Upper lobe of right lung (tissue), 1 donor: ENCODE data around the gene DLST. TPM values are rescaled to one million over a fixed set of nuclear protein-coding genes. Genes with fewer than 3 reads are reported as not detected.

ENCODE experiments used
- ATAC-seq: fragments of 200-7000 bp; cut with Tn5 transposase; one replicate; pipeline ENCODE4 v1.9.1; 2020; ENCODE audit warnings: mild to moderate bottlenecking, moderate library complexity
- DNase-seq: peaks from one replicate; pipeline ENCODE4 v3.0.0-alpha.2; 2020
- H3K27ac ChIP-seq: fragments of 200-600 bp; one replicate; pipeline ENCODE4 v1.8.0; 2022
- H3K27me3 ChIP-seq: fragments of 200-600 bp; one replicate; pipeline ENCODE4 v1.8.0; 2022; ENCODE audit warnings: mild to moderate bottlenecking
- H3K36me3 ChIP-seq: fragments of 200-600 bp; one replicate; pipeline ENCODE4 v1.8.0; 2022
- H3K4me1 ChIP-seq: fragments of 200-600 bp; one replicate; pipeline ENCODE4 v1.8.0; 2022
- H3K4me3 ChIP-seq: fragments of 200-600 bp; one replicate; pipeline ENCODE4 v1.8.0; 2022; ENCODE audit warnings: mild to moderate bottlenecking
- H3K9me3 ChIP-seq: fragments of 200-600 bp; one replicate; pipeline ENCODE4 v1.8.0; 2022
- intact Hi-C: fragments of 100-400 bp; cut with DNase I; formaldehyde crosslinking; loops from one replicate; pipeline ENCODE4 v1.11.0; 2022
- total RNA-seq: library from RNA; stranded (reverse); fragmentation: NEBNext Ultra II Directional; extraction: Animal tissue kit (Norgen Biotek cat#: 25700); gene quantifications from one replicate; pipeline ENCODE4 v1.2.1, GENCODE V29; 2021
- TF ChIP-seq, protein P1 (sequence below): fragments of 200-600 bp; IDR thresholded peaks from one replicate; pipeline ENCODE4 v1.8.0; 2022; ENCODE audit warnings: antibody characterized with exemption
- donor health status: DM: no; HTN: yes; CAD: no; lungs with severe emphysema.

Gene DLST
- total RNA-seq, 1 donor from 2014 or later = 90.1 TPM

DNA sequence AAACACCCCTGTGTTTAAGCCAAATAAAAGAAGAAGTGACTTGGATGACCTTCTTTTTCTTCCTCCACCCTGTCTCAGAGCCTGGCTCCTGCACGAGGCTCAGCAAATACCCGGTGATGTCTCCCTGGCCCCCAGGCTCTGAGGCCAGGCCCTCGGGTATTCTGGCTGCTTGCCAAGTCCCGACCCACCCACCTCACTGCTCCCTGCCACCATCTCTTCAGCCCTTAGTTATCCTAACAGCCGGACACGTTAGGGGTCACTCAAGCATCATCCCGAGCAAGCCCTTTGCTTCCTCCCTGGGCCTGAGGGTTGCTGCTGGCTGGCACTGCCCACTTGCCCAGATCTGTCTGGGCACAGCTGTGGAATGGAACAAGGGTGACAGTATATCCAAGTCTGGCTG is 34.1 kb downstream of the DLST start:
- ATAC-seq (no peak), DNase-seq (no peak)
- H3K9me3 ChIP-seq = no peaks in the 10 kb centered on the region
- H3K27ac ChIP-seq = no peak overlapping the region
- peaks cover 10% of the 10 kb centered on the region for H3K4me1 ChIP-seq
- intact Hi-C loops = loop anchor here (10.0 kb wide), 1 partner anchor 169 kb away; no protein-coding TSS in a partner anchor
- no peaks in the 10 kb centered on the region for H3K27me3 ChIP-seq
- no peak overlapping the region for H3K4me3 ChIP-seq
- TF ChIP-seq, protein P1, sequence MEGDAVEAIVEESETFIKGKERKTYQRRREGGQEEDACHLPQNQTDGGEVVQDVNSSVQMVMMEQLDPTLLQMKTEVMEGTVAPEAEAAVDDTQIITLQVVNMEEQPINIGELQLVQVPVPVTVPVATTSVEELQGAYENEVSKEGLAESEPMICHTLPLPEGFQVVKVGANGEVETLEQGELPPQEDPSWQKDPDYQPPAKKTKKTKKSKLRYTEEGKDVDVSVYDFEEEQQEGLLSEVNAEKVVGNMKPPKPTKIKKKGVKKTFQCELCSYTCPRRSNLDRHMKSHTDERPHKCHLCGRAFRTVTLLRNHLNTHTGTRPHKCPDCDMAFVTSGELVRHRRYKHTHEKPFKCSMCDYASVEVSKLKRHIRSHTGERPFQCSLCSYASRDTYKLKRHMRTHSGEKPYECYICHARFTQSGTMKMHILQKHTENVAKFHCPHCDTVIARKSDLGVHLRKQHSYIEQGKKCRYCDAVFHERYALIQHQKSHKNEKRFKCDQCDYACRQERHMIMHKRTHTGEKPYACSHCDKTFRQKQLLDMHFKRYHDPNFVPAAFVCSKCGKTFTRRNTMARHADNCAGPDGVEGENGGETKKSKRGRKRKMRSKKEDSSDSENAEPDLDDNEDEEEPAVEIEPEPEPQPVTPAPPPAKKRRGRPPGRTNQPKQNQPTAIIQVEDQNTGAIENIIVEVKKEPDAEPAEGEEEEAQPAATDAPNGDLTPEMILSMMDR = no peak
- no peaks in the 10 kb centered on the region for H3K36me3 ChIP-seq

DNA sequence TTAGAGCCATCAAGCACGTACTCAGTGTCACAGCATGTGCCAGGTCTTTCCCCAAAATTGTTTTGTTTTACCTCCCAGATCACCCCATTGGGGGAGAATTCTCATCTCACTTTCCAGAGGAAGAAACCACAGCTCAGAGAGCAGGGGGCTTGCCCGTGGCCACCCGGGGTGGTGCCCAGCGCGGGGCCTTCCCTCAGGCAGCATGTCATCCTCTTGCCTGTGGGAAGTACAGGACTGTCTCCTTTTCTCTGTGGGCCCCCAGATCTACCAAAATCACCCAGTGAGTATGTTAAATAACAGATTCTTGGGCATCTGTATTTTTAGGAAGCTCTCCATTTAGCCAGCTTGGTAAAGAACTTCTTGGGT is 35.4 kb downstream of the DLST start:
- Histone ChIP-seq H3K9me3 (no peaks in the 10 kb centered on the region), H3K27me3 (no peaks in the 10 kb centered on the region), H3K36me3 (no peaks in the 10 kb centered on the region), H3K4me3 (no peak overlapping the region), H3K4me1 (peaks cover 10% of the 10 kb centered on the region), H3K27ac (no peak overlapping the region)
- ATAC-seq (no peak), DNase-seq (no peak)
- intact Hi-C loops = loop anchor here (10.0 kb wide), 1 partner anchor 168 kb away; no protein-coding TSS in a partner anchor
- TF ChIP-seq, protein P1 = no peak

DNA sequence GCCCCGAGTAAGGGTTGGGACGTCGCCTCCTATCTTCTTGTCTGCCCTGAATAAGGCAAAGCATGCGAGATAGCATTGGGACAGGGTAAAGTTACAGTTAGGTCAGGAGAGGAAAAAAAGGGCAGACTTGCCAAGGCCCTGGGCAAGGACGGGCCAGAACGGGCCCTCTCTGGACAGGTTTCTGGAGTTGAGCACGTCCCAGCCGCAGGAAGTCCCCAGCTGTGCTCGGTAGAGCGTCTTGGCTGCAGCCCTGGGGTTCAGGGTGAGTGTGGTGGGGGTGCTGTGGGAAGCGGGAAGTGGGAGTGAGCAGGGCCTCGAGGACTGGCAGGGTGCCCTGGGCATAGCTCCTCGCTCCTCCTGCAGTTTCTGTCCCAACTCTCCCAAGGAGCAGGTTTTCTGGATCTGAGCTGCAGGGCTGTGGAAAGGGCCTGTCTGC is 35.9 kb downstream of the DLST start:
- H3K36me3 ChIP-seq = no peaks in the 10 kb centered on the region
- H3K4me1 ChIP-seq = peaks cover 10% of the 10 kb centered on the region
- TF ChIP-seq, protein P1 = no peak
- no peak overlapping the region for H3K27ac ChIP-seq
- DNase-seq (no peak), ATAC-seq (peak; percentile 36)
- H3K27me3 ChIP-seq = no peaks in the 10 kb centered on the region
- intact Hi-C loops = loop anchor here (10.0 kb wide), 1 partner anchor 167 kb away; no protein-coding TSS in a partner anchor
- H3K9me3 ChIP-seq = no peaks in the 10 kb centered on the region
- no peak overlapping the region for H3K4me3 ChIP-seq

DNA sequence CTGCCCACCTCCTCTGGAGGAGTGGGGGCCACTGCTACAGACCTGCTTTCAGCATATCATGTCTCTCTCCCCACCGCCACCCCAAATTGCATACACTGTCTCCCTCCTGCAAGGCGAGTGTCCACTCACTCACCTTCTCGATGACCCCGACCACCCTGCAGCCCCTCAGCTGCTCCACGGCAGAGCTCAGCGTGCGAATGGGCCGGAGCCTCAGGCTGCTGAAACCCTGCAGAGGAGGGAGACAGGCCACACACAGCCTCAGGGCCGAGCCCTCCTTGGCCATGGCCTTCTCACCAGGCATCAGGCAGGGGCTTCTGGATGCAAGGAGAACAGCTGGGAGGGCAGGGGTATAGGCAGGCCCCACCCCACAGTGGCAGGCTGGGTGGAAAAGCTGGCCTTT is 36.7 kb downstream of the DLST start:
- intact Hi-C loops = loop anchor here (10.0 kb wide), 1 partner anchor 166 kb away; no protein-coding TSS in a partner anchor

DNA sequence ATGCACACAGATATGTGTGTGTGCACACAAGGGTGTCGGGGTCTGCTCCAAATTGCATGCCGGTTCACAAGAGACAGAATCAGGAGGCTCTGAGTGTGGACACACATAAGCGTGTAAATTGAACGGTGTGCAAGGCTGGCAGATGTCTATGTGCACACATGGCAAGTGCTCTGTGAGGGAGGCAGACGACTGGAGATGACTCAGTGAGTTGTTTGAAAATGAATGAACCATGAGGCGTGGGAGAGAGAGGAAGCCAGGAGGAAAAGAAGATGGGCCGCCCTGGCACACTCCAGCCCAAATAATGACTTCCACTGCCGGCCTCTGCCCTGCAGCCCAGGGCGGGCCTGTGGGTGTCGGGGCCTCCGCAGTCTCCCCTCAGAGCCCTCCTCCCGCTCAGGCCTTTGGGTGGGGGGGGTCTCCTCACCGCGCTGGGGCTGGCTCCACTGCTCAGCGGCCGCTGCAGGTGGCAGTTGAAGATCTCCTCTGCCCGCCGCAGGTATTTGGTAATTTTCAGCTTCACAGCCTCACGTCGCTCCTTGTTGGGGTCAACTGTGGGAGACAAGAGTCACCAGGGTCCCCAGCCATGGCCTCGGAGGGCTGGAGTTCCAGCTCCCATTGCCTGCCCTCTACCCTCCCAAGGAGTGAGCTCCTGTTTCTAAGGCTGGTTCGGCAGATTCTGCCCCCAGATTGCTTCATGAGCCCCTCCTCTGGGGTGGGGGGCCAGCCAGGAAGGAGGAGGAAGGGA is 37.9 kb downstream of the DLST start:
- no peaks in the 10 kb centered on the region for H3K9me3 ChIP-seq
- no peak overlapping the region for H3K4me3 ChIP-seq
- peaks cover 9% of the 10 kb centered on the region for H3K4me1 ChIP-seq
- no peaks in the 10 kb centered on the region for H3K36me3 ChIP-seq
- no peaks in the 10 kb centered on the region for H3K27me3 ChIP-seq
- H3K27ac ChIP-seq = no peak overlapping the region
- TF ChIP-seq, protein P1 = no peak
- ATAC-seq (no peak), DNase-seq (no peak)
- intact Hi-C loops = loop anchor here (10.0 kb wide), 1 partner anchor 165 kb away; no protein-coding TSS in a partner anchor

More for the DNA sequence above, 36.7 kb downstream of the DLST start:
- DNase-seq = no peak
- ATAC-seq = no peak
- Histone ChIP-seq H3K9me3 (no peaks in the 10 kb centered on the region), H3K4me1 (peaks cover 14% of the 10 kb centered on the region), H3K36me3 (no peaks in the 10 kb centered on the region), H3K27ac (peak overlapping the region; percentile 30), H3K27me3 (no peaks in the 10 kb centered on the region), H3K4me3 (no peak overlapping the region)
- TF ChIP-seq, protein P1 = no peak
